ENCODE measurements around the gene NTRK2.

NTRK2 gene

GRCh38 chr9:84781458-84781857 lies 111.9 kb downstream of the NTRK2 start:
- DNase-seq (ENCODE audit: low read depth), result no peak

GRCh38 chr9:84781931-84782866 lies 112.7 kb downstream of the NTRK2 start:
- DNase-seq (ENCODE audit: low read depth), result no peak

GRCh38 chr9:84785792-84786547 lies 116.4 kb downstream of the NTRK2 start:
- no peak for DNase-seq (ENCODE audit: low read depth)

GRCh38 chr9:84788803-84789462 lies 119.4 kb downstream of the NTRK2 start:
- no peak for DNase-seq (ENCODE audit: low read depth)

- DNase-seq (ENCODE audit: low read depth), result no peak
These were observed 119.9 kb downstream of the NTRK2 start for GRCh38 chr9:84789463-84789830.

- no peak for DNase-seq (ENCODE audit: low read depth)
These were observed 122.1 kb downstream of the NTRK2 start for GRCh38 chr9:84791643-84792042.

- DNase-seq (ENCODE audit: low read depth), result no peak
These were observed 123.7 kb downstream of the NTRK2 start for GRCh38 chr9:84793251-84793650.

- DNase-seq (ENCODE audit: low read depth), result no peak
These were observed 125.6 kb downstream of the NTRK2 start for GRCh38 chr9:84794981-84795637.

GRCh38 chr9:84796404-84796803 lies 126.9 kb downstream of the NTRK2 start:
- DNase-seq (ENCODE audit: low read depth), result no peak

- DNase-seq (ENCODE audit: low read depth), result no peak
These were observed 129.7 kb downstream of the NTRK2 start for GRCh38 chr9:84799251-84799650.

GRCh38 chr9:84804951-84805694 lies 135.6 kb downstream of the NTRK2 start:
- DNase-seq (ENCODE audit: low read depth), result no peak

- no peak for DNase-seq (ENCODE audit: low read depth)
These were observed 137.9 kb downstream of the NTRK2 start for GRCh38 chr9:84807431-84807830.

GRCh38 chr9:84807870-84808390 lies 138.4 kb downstream of the NTRK2 start:
- no peak for DNase-seq (ENCODE audit: low read depth)

- no peak for DNase-seq (ENCODE audit: low read depth)
These were observed 138.9 kb downstream of the NTRK2 start for GRCh38 chr9:84808416-84808815.

GRCh38 chr9:84811072-84811750 lies 141.7 kb downstream of the NTRK2 start:
- no peak for DNase-seq (ENCODE audit: low read depth)

- DNase-seq (ENCODE audit: low read depth), result no peak
These were observed 142.2 kb downstream of the NTRK2 start for GRCh38 chr9:84811751-84812074.

GRCh38 chr9:84812355-84812754 lies 142.8 kb downstream of the NTRK2 start:
- DNase-seq (ENCODE audit: low read depth), result no peak

GRCh38 chr9:84812847-84813246 lies 143.3 kb downstream of the NTRK2 start:
- no peak for DNase-seq (ENCODE audit: low read depth)

GRCh38 chr9:84815554-84815953 lies 146.0 kb downstream of the NTRK2 start:
- no peak for DNase-seq (ENCODE audit: low read depth)

GRCh38 chr9:84817038-84817437 lies 147.5 kb downstream of the NTRK2 start:
- no peak for DNase-seq (ENCODE audit: low read depth)

GRCh38 chr9:84818791-84819190 lies 149.3 kb downstream of the NTRK2 start:
- DNase-seq (ENCODE audit: low read depth), result no peak

All from stimulated activated CD8-positive, alpha-beta memory T cell treated with anti-CD3 and anti-CD28 coated beads, Interleukin-12 subunit alpha, Interleukin-12 subunit beta, amount 100 ng/mL, for 4 hours (primary cell).